ENCODE measurements around the gene C19orf85. TPM values are rescaled to one million over a fixed set of nuclear protein-coding genes. Genes with fewer than 3 reads are reported as not detected.

C19orf85 gene
- total RNA-seq = not detected
- long read RNA-seq = 0 reads

DNA sequence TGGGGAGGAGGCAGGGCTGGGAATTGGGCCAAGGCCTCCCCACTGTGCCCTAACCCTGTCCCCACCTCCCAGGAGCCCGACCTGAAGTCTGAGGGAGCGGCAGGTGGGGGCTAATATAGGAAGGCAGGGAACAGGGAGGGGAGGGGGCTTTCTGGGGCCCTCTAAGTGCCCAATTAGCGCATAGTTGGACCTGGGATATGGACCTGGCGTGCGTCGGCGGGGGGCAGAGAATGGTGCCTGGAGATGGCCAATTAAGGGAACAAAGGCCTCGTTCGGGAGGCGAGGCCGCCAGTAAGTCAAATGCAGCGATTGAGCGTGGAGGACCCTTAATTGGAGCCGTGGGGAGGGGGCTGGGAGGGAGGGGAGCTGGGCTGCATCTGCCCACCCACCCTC lies at the start of gene C19orf85:
Gene C19orf85 (minus strand): TSS at position 90 of the 393 bp plus-strand sequence. CDS start 197 bp downstream, outside the sequence.
- intact Hi-C loops (cut with DNase I) = no loop called here
- H3K9me3 ChIP-seq = no peaks in the 10 kb centered on the region

GRCh38 chr19:55508120-55508519 lies 43.6 kb upstream of the C19orf85 start:
- Histone ChIP-seq H3K27me3 (ENCODE audit: low read depth) (no peaks in the 10 kb centered on the region), H3K27ac (no peak overlapping the region), H3K36me3 (no peaks in the 10 kb centered on the region), H3K9me3 (no peaks in the 10 kb centered on the region), H3K4me3 (no peak overlapping the region), H3K4me1 (peaks cover 8% of the 10 kb centered on the region)
- intact Hi-C loops (cut with DNase I) = no loop called here
- DNase-seq (peak; percentile 25), ATAC-seq (no peak)
- TF ChIP-seq CTCF (IDR thresholded peaks at IDR 0.05) = no peak

More for the DNA sequence above, at the start of gene C19orf85:
- H3K4me3 ChIP-seq = no peak within 1 kb of the TSS
- peaks cover 19% of the 10 kb centered on the region for H3K4me1 ChIP-seq
- no peak for ATAC-seq
- H3K27me3 ChIP-seq (ENCODE audit: low read depth) = no peaks in the 10 kb centered on the region
- no peaks in the 10 kb centered on the region for H3K36me3 ChIP-seq
- DNase-seq = no peak
- TF ChIP-seq CTCF (IDR thresholded peaks at IDR 0.05) = no peak
- no peak within 1 kb of the TSS for H3K27ac ChIP-seq

GRCh38 chr19:55504981-55505380 lies 40.4 kb upstream of the C19orf85 start:
- TF ChIP-seq CTCF (IDR thresholded peaks at IDR 0.05) = no peak
- Histone ChIP-seq H3K36me3 (no peaks in the 10 kb centered on the region), H3K27ac (no peak overlapping the region), H3K4me3 (no peak overlapping the region), H3K4me1 (peaks cover 8% of the 10 kb centered on the region), H3K9me3 (no peaks in the 10 kb centered on the region), H3K27me3 (ENCODE audit: low read depth) (no peaks in the 10 kb centered on the region)
- intact Hi-C loops (cut with DNase I) = no loop called here
- ATAC-seq (no peak), DNase-seq (no peak)

DNA sequence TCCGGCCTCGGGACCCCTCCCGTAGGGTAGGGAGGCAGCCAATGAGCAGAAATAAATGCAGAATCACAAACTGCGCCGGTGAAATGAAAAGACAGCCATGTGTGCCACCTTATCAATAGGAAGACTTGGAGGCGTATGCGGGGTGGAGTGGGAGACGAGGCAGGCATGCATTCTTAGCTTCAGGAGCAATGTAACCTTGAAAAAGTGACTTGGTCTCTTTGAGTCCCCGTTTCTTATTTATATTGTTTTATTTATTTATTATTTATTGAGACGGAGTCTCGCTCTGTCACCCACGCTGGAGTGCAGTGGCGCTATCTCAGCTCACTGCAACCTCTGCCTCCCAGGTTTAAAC lies 39.7 kb upstream of the C19orf85 start:
- Histone ChIP-seq H3K27ac (peak overlapping the region; percentile 63), H3K4me1 (peaks cover 8% of the 10 kb centered on the region), H3K4me3 (peak overlapping the region; percentile 50), H3K36me3 (no peaks in the 10 kb centered on the region), H3K9me3 (no peaks in the 10 kb centered on the region), H3K27me3 (ENCODE audit: low read depth) (no peaks in the 10 kb centered on the region)
- no peak for DNase-seq
- no peak for ATAC-seq
- TF ChIP-seq CTCF (IDR thresholded peaks at IDR 0.05) = peak; percentile 32
- intact Hi-C loops (cut with DNase I) = no loop called here

GRCh38 chr19:55503502-55504251 lies 39.1 kb upstream of the C19orf85 start:
- intact Hi-C loops (cut with DNase I) = no loop called here
- Histone ChIP-seq H3K36me3 (no peaks in the 10 kb centered on the region), H3K4me1 (peaks cover 8% of the 10 kb centered on the region), H3K27me3 (ENCODE audit: low read depth) (no peaks in the 10 kb centered on the region), H3K27ac (peak overlapping the region; percentile 63), H3K9me3 (no peaks in the 10 kb centered on the region), H3K4me3 (peak overlapping the region; percentile 50)
- ATAC-seq (peak; percentile 97 to 99), DNase-seq (peak; percentile 93)
- TF ChIP-seq CTCF (IDR thresholded peaks at IDR 0.05) = peak; percentile 100

Measured in lower lobe of right lung (tissue), 2 donors.